H9 (cell line): ENCODE data around the gene MMRN1. TPM values are rescaled to one million over a fixed set of nuclear protein-coding genes. Genes with fewer than 3 reads are reported as not detected.

Experiments
- DNase-seq: peaks from one replicate; pipeline ENCODE4 v3.0.0-alpha.2; 2017
- H2AFZ ChIP-seq: one replicate; pipeline ENCODE4 v1.6.1; 2013; ENCODE audit warnings: mild to moderate bottlenecking, low read length, control low read depth, moderate library complexity
- H2AK5ac ChIP-seq: 2 replicates; pipeline ENCODE4 v1.6.1; 2013; ENCODE audit warnings: low read length, control low read depth, mixed read lengths; ENCODE audit not compliant: insufficient read length
- H2BK120ac ChIP-seq: one replicate; pipeline ENCODE4 v1.6.1; 2013; ENCODE audit warnings: low read depth, mild to moderate bottlenecking, low read length, control low read depth, inconsistent platforms; ENCODE audit not compliant: poor library complexity, severe bottlenecking
- H2BK12ac ChIP-seq: 2 replicates; pipeline ENCODE4 v1.6.1; 2013; ENCODE audit warnings: low read length, control low read depth, mixed read lengths, low read depth; ENCODE audit not compliant: insufficient read length
- H2BK15ac ChIP-seq: 2 replicates; pipeline ENCODE4 v1.6.1; 2013; ENCODE audit warnings: low read depth, low read length, control low read depth
- H2BK20ac ChIP-seq: one replicate; pipeline ENCODE4 v1.6.1; 2013; ENCODE audit warnings: low read depth, mild to moderate bottlenecking, low read length, control low read depth, inconsistent platforms; ENCODE audit not compliant: poor library complexity, severe bottlenecking
- H2BK5ac ChIP-seq: 2 replicates; pipeline ENCODE4 v1.6.1; 2013; ENCODE audit warnings: low read length, control low read depth, mixed read lengths; ENCODE audit not compliant: insufficient read length
- H3K14ac ChIP-seq: 2 replicates; pipeline ENCODE4 v1.6.1; 2013; ENCODE audit warnings: low read length, control low read depth; ENCODE audit not compliant: insufficient read depth
- H3K18ac ChIP-seq: 2 replicates; pipeline ENCODE4 v1.6.1; 2013; ENCODE audit warnings: low read depth, mild to moderate bottlenecking, mixed read lengths, low read length, control low read depth; ENCODE audit not compliant: insufficient read length
- H3K23ac ChIP-seq: 2 replicates; pipeline ENCODE4 v1.6.1; 2013; ENCODE audit warnings: low read length, control low read depth, mixed read lengths, low read depth; ENCODE audit not compliant: insufficient read length
- H3K23me2 ChIP-seq: 2 replicates; pipeline ENCODE4 v1.6.1; 2013; ENCODE audit warnings: low read depth, mild to moderate bottlenecking, mixed read lengths, low read length, control low read depth; ENCODE audit not compliant: insufficient read length, poor library complexity, severe bottlenecking
- H3K27ac ChIP-seq: 2 replicates; pipeline ENCODE4 v1.5.1; 2013; ENCODE audit warnings: low read length, control low read depth, mixed read lengths, low read depth; ENCODE audit not compliant: insufficient read length
- H3K27me3 ChIP-seq: 2 replicates; pipeline ENCODE4 v1.6.1; 2013; ENCODE audit warnings: low read length, control low read depth, inconsistent platforms; ENCODE audit not compliant: insufficient read depth
- H3K4ac ChIP-seq: 2 replicates; pipeline ENCODE4 v1.6.1; 2013; ENCODE audit warnings: low read depth, mild to moderate bottlenecking, control low read depth, inconsistent platforms, low read length, moderate library complexity
- H3K4me1 ChIP-seq: 2 replicates; pipeline ENCODE4 v1.6.1; 2013; ENCODE audit warnings: low read length, control low read depth, inconsistent platforms; ENCODE audit not compliant: insufficient read depth
- H3K4me2 ChIP-seq: 2 replicates; pipeline ENCODE4 v1.6.1; 2013; ENCODE audit warnings: low read length, control low read depth, mixed read lengths; ENCODE audit not compliant: insufficient read length, insufficient read depth
- H3K56ac ChIP-seq: 2 replicates; pipeline ENCODE4 v1.6.1; 2013; ENCODE audit warnings: low read depth, mild to moderate bottlenecking, mixed read lengths, low read length, control low read depth; ENCODE audit not compliant: insufficient read length
- H3K79me1 ChIP-seq: 2 replicates; pipeline ENCODE4 v1.6.1; 2013; ENCODE audit warnings: low read depth, mild to moderate bottlenecking, moderate library complexity, low read length, control low read depth, inconsistent platforms; ENCODE audit not compliant: insufficient read depth, poor library complexity, severe bottlenecking
- H3K79me2 ChIP-seq: 2 replicates; pipeline ENCODE4 v1.6.1; 2013; ENCODE audit warnings: low read length, control low read depth, inconsistent platforms; ENCODE audit not compliant: insufficient read depth
- H3K9ac ChIP-seq: 2 replicates; pipeline ENCODE4 v1.6.1; 2013; ENCODE audit warnings: low read length, control low read depth, mixed read lengths; ENCODE audit not compliant: insufficient read length; ENCODE audit errors: extremely low read depth
- H3K9me3 ChIP-seq: one replicate; pipeline ENCODE4 v1.6.1; 2013; ENCODE audit warnings: low read depth, low read length, inconsistent platforms; ENCODE audit not compliant: control insufficient read depth
- H3T11ph ChIP-seq: one replicate; pipeline ENCODE4 v1.6.1; 2013; ENCODE audit warnings: mild to moderate bottlenecking, low read length, control low read depth, inconsistent platforms
- H4K20me1 ChIP-seq: one replicate; pipeline ENCODE4 v1.6.1; 2013; ENCODE audit not compliant: control insufficient read depth, insufficient read length, insufficient read depth
- H4K5ac ChIP-seq: 2 replicates; pipeline ENCODE4 v1.6.1; 2013; ENCODE audit warnings: low read depth, mild to moderate bottlenecking, mixed read lengths, low read length, control low read depth; ENCODE audit not compliant: insufficient read length
- H4K8ac ChIP-seq: replicated peaks from 2 replicates; pipeline ENCODE4 v1.6.1; 2013; ENCODE audit warnings: low read length, control low read depth, mixed read lengths, low read depth; ENCODE audit not compliant: insufficient read length
- H4K91ac ChIP-seq: 2 replicates; pipeline ENCODE4 v1.6.1; 2013; ENCODE audit warnings: low read depth, mild to moderate bottlenecking, moderate library complexity, mixed read lengths, low read length, control low read depth; ENCODE audit not compliant: insufficient read length
- H3K27ac Mint-ChIP-seq, 3 experiments: 2 replicates in 2 of 3; 3 replicates in 1 of 3; pipeline ENCODE4 v1.8.0; 2020 to 2021; ENCODE audit warnings: mixed read lengths in 3 of 3, mild to moderate bottlenecking in 1 of 3, moderate library complexity in 1 of 3
- H3K27me3 Mint-ChIP-seq: 2 replicates; pipeline ENCODE4 v1.8.0; 2021; ENCODE audit warnings: low read depth, mild to moderate bottlenecking, moderate library complexity, mixed read lengths
- H3K36me3 Mint-ChIP-seq, 3 experiments: 2 replicates in 2 of 3; 3 replicates in 1 of 3; pipeline ENCODE4 v1.8.0; 2020 to 2021; ENCODE audit warnings: low read depth in 3 of 3, mixed read lengths in 3 of 3; ENCODE audit not compliant: insufficient read depth in 1 of 3
- H3K4me1 Mint-ChIP-seq, 2 experiments: 2 replicates each; pipeline ENCODE4 v1.8.0; 2020; ENCODE audit warnings: mixed read lengths in 2 of 2
- H3K4me3 Mint-ChIP-seq, 2 experiments: 2 replicates in 1 of 2; 3 replicates in 1 of 2; pipeline ENCODE4 v1.8.0; 2020 to 2021; ENCODE audit warnings: mild to moderate bottlenecking in 2 of 2, mixed read lengths in 2 of 2, moderate library complexity in 1 of 2
- H3K9me3 Mint-ChIP-seq, 2 experiments: 2 replicates in 1 of 2; 3 replicates in 1 of 2; pipeline ENCODE4 v1.8.0; 2020; ENCODE audit warnings: mild to moderate bottlenecking in 2 of 2, mixed read lengths in 2 of 2, moderate library complexity in 1 of 2
- WGBS: extraction: QIAGEN DNeasy Blood & Tissue Kit; methylation state at CpG from one replicate; pipeline ENCODE4 v1.1.7; 2013; ENCODE audit warnings: missing lambda C conversion rate, low lambda C conversion rate, mixed read lengths; ENCODE audit not compliant: insufficient read length; ENCODE audit errors: extremely low coverage; 5-methylcytosine and 5-hydroxymethylcytosine counted together
- total RNA-seq: library from RNA; stranded (reverse); gene quantifications from 2 replicates; pipeline ENCODE4 v1.2.1, GENCODE V29; 2021
- TF ChIP-seq, protein P1 (sequence below): fragments of 200-600 bp; sonication (generic); conservative IDR thresholded peaks from 3 replicates; pipeline ENCODE4 v1.8.0; 2021; ENCODE audit warnings: antibody characterized with exemption, mild to moderate bottlenecking

MMRN1 gene
- total RNA-seq, 1 experiment from 2014 or later = not detected

DNA sequence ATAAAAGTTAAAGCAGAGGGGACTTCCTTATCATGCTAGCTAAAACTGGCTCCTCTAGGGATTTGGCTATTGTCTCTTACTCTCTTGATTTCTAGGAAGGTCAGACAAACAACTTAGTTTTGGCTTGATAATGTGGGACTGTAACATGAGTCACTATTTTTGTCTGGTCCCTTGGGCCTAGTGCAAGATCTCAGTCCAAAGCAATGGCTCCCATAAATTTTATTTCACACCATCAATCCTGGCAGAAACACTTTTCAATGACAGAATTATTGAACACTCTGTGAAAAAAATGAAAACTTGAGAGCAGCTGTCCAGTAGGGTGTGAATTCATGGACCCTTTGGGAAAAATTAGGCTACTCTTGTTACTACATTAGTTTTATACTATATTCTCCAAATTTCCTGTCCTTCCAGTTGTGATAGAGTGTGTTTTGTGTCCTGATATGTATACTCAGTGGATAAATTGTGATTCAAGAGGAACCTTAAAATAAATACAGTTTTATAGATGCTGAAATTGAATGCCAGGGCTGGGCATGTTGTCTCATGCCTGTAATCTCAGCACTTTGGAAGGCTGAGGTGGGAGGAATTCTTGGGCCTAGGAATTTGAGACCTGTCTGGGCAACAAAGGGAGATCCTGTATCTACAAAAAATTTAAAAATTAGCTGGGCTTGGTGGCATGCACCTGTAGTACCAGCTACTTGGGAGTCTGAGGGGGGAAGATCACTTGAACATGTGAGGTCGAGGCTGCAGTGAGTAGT is 46.9 kb upstream of the MMRN1 start:
- Histone ChIP-seq H3K27me3 (no peaks in the 10 kb centered on the region), H2AK5ac (no peak overlapping the region), H2AFZ (no peak overlapping the region), H3K56ac (no peak overlapping the region), H3K18ac (no peak overlapping the region), H3K4me2 (no peak overlapping the region), H3K23ac (no peak overlapping the region), H3K79me1 (no peaks in the 10 kb centered on the region), H3K14ac (no peak overlapping the region), H4K8ac (no peak overlapping the region), H2BK15ac (no peak overlapping the region), H3K27ac (no peak overlapping the region), H4K91ac (no peak overlapping the region), H3K4ac (no peak overlapping the region), H3K79me2 (no peaks in the 10 kb centered on the region), H2BK120ac (no peak overlapping the region), H3K9ac (no peak overlapping the region), H3T11ph (no peak overlapping the region), H4K20me1 (no peaks in the 10 kb centered on the region), H3K4me1 (no peaks in the 10 kb centered on the region), H4K5ac (no peak overlapping the region), H2BK12ac (no peak overlapping the region), H3K23me2 (no peaks in the 10 kb centered on the region), H2BK5ac (no peak overlapping the region), H2BK20ac (no peak overlapping the region), H3K9me3 (no peaks in the 10 kb centered on the region)
- no peak for DNase-seq
- Mint-ChIP-seq H3K4me3 (no peak overlapping the region), H3K27ac (peak overlapping the region in 1 of 3 experiments; percentile 54; a peak in 1 of 7 replicates), H3K27me3 (peaks cover 1% of the 10 kb centered on the region; the same call in 1 of the 2 replicates), H3K36me3 (peaks cover 9 to 24% (median 12%) of the 10 kb centered on the region in 3 experiments; a peak in 6 of 7 replicates), H3K4me1 (no peaks in the 10 kb centered on the region), H3K9me3 (peaks cover 25 to 32% of the 10 kb centered on the region in 2 experiments)
- no CpG with 5 or more reads among the region's 1 CpG for WGBS
- TF ChIP-seq, protein P1, sequence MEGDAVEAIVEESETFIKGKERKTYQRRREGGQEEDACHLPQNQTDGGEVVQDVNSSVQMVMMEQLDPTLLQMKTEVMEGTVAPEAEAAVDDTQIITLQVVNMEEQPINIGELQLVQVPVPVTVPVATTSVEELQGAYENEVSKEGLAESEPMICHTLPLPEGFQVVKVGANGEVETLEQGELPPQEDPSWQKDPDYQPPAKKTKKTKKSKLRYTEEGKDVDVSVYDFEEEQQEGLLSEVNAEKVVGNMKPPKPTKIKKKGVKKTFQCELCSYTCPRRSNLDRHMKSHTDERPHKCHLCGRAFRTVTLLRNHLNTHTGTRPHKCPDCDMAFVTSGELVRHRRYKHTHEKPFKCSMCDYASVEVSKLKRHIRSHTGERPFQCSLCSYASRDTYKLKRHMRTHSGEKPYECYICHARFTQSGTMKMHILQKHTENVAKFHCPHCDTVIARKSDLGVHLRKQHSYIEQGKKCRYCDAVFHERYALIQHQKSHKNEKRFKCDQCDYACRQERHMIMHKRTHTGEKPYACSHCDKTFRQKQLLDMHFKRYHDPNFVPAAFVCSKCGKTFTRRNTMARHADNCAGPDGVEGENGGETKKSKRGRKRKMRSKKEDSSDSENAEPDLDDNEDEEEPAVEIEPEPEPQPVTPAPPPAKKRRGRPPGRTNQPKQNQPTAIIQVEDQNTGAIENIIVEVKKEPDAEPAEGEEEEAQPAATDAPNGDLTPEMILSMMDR = no peak
